Measurements from ENCODE around the gene MTHFD1.

The MTHFD1 gene

GRCh38 chr14:64417771-64418125, 29.6 kb downstream of the MTHFD1 start:
- TF ChIP-seq POLR2AphosphoS5 (IDR thresholded peaks at IDR 0.05; ENCODE audit: low read depth, low read length), result no peak
- TF ChIP-seq POU2F2 (IDR thresholded peaks at IDR 0.05; ENCODE audit: low read depth, low read length), result no peak
- no peak for TF ChIP-seq POLR2A (IDR thresholded peaks at IDR 0.05; ENCODE audit: low read depth, low read length)
- TF ChIP-seq PAX5 (IDR thresholded peaks at IDR 0.05; ENCODE audit: insufficient read depth, low read length, severe bottlenecking), result no peak
- no peak for TF ChIP-seq TAF1 (IDR thresholded peaks at IDR 0.05; ENCODE audit: low read depth, low read length)
- no peak for TF ChIP-seq SPI1 (IDR thresholded peaks at IDR 0.05; ENCODE audit: low read depth, low read length)
- DNase-seq (ENCODE audit: insufficient read length, low spot score) (no peak), FAIRE-seq (no peak)

DNA sequence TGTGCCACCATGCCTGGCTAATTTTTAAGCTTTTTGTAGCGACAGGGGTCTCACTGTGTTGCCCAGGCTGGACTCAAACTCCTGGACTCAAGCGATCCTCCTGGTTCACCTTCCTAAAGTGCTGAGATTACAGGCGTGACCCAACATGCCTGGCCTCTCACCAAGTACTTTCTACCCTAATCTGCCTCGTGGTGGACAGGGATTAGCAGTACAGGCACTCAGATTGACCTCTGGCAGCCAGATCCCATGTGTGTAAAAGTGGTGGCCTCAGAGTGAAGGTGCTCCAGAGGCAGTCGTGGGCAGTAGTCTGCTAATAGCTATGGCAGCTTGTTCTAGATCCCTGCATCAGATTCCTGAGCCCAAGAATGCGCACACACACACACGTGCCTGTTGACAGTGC, 30.9 kb downstream of the MTHFD1 start:
- FAIRE-seq (no peak), DNase-seq (ENCODE audit: insufficient read length, low spot score) (no peak)
- TF ChIP-seq PAX5 (IDR thresholded peaks at IDR 0.05; ENCODE audit: insufficient read depth, low read length, severe bottlenecking) (no peak), POLR2A (IDR thresholded peaks at IDR 0.05; ENCODE audit: low read depth, low read length) (no peak), POU2F2 (IDR thresholded peaks at IDR 0.05; ENCODE audit: low read depth, low read length) (no peak), TAF1 (IDR thresholded peaks at IDR 0.05; ENCODE audit: low read depth, low read length) (no peak)

GRCh38 chr14:64421166-64421565, 33.0 kb downstream of the MTHFD1 start:
- DNase-seq (ENCODE audit: insufficient read length, low spot score) (no peak), FAIRE-seq (no peak)
- TF ChIP-seq SPI1 (IDR thresholded peaks at IDR 0.05; ENCODE audit: low read depth, low read length) (no peak), POLR2AphosphoS5 (IDR thresholded peaks at IDR 0.05; ENCODE audit: low read depth, low read length) (no peak), POLR2A (IDR thresholded peaks at IDR 0.05; ENCODE audit: low read depth, low read length) (no peak), POU2F2 (IDR thresholded peaks at IDR 0.05; ENCODE audit: low read depth, low read length) (no peak), TAF1 (IDR thresholded peaks at IDR 0.05; ENCODE audit: low read depth, low read length) (no peak), PAX5 (IDR thresholded peaks at IDR 0.05; ENCODE audit: insufficient read depth, low read length, severe bottlenecking) (no peak)

DNA sequence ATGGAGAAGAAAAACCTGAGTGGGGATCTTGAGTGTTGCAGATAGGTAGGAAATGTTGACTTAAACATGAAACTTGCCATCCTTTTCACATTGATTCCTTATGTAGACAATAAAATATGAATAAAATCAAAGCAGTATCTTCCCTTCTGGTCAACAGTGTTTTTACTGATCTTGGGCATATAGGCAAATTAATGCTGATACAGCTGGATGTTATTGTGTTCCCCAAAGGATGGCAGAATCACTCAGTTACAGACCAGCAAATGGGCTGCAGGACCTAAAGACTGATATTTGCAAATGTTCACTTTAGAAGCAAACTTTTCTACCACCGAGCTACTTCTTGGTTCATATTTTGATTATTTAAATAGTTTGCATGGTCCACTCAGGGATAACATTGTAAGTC, 33.9 kb downstream of the MTHFD1 start:
- DNase-seq (ENCODE audit: insufficient read length, low spot score) (no peak), FAIRE-seq (no peak)
- TF ChIP-seq POLR2A (IDR thresholded peaks at IDR 0.05; ENCODE audit: low read depth, low read length) (no peak), TAF1 (IDR thresholded peaks at IDR 0.05; ENCODE audit: low read depth, low read length) (no peak), PAX5 (IDR thresholded peaks at IDR 0.05; ENCODE audit: insufficient read depth, low read length, severe bottlenecking) (no peak), POU2F2 (IDR thresholded peaks at IDR 0.05; ENCODE audit: low read depth, low read length) (no peak), POLR2AphosphoS5 (IDR thresholded peaks at IDR 0.05; ENCODE audit: low read depth, low read length) (no peak), SPI1 (IDR thresholded peaks at IDR 0.05; ENCODE audit: low read depth, low read length) (no peak)

- TF ChIP-seq TAF1 (IDR thresholded peaks at IDR 0.05; ENCODE audit: low read depth, low read length), result no peak
- TF ChIP-seq POLR2A (IDR thresholded peaks at IDR 0.05; ENCODE audit: low read depth, low read length), result no peak
- TF ChIP-seq SPI1 (IDR thresholded peaks at IDR 0.05; ENCODE audit: low read depth, low read length), result no peak
- TF ChIP-seq POLR2AphosphoS5 (IDR thresholded peaks at IDR 0.05; ENCODE audit: low read depth, low read length), result no peak
- TF ChIP-seq POU2F2 (IDR thresholded peaks at IDR 0.05; ENCODE audit: low read depth, low read length), result no peak
- TF ChIP-seq PAX5 (IDR thresholded peaks at IDR 0.05; ENCODE audit: insufficient read depth, low read length, severe bottlenecking), result no peak
- FAIRE-seq, result no peak
- DNase-seq (ENCODE audit: insufficient read length, low spot score), result no peak
These were observed 34.6 kb downstream of the MTHFD1 start for GRCh38 chr14:64422756-64423155.

DNA sequence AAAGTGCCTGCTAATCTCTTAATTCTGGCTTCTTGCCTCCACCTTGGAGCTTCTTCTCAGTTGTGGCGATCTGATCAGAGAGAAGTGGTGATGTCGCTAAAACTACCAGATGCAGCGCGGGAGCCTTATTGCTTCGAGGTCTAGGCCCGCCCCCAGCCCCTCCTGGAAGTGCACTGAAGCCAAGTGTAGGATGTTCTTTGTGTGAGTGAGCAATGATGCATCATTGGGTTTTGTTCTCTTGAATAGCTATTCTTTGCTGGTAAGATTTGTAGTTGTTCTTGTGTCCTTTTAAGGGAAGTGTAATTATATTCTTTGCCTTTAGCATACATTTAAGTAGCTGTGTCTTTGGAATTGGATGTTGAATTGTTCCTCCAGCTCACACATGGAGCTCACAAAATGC, 35.8 kb downstream of the MTHFD1 start:
- TF ChIP-seq SPI1 (IDR thresholded peaks at IDR 0.05; ENCODE audit: low read depth, low read length), result no peak
- no peak for TF ChIP-seq TAF1 (IDR thresholded peaks at IDR 0.05; ENCODE audit: low read depth, low read length)
- no peak for TF ChIP-seq POLR2AphosphoS5 (IDR thresholded peaks at IDR 0.05; ENCODE audit: low read depth, low read length)
- TF ChIP-seq PAX5 (IDR thresholded peaks at IDR 0.05; ENCODE audit: insufficient read depth, low read length, severe bottlenecking), result no peak
- no peak for TF ChIP-seq POLR2A (IDR thresholded peaks at IDR 0.05; ENCODE audit: low read depth, low read length)
- TF ChIP-seq POU2F2 (IDR thresholded peaks at IDR 0.05; ENCODE audit: low read depth, low read length), result no peak
- DNase-seq (ENCODE audit: insufficient read length, low spot score), result no peak
- FAIRE-seq, result peak; percentile 33

DNA sequence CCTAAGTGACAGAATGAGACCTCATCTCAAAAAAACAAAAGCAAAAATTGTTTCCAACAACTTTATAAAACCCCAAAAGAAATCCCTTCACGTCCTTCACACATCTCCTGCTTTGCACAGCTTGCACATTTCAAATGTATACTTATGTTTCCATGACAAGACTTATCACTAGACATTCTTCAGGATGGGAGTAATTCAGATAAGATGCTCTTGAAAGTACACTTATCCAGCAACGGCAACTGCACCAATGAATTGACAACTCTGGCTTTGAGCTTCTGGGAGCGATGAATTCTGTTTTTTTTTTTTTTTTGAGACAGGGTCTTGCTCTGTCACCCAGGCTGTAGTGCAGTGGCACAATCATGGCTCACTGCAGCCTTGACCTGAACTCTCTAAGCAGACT, 46.4 kb downstream of the MTHFD1 start:
- DNase-seq (ENCODE audit: insufficient read length, low spot score) (no peak), FAIRE-seq (no peak)
- no peak for TF ChIP-seq SPI1 (IDR thresholded peaks at IDR 0.05; ENCODE audit: low read depth, low read length)
- no peak for TF ChIP-seq POLR2A (IDR thresholded peaks at IDR 0.05; ENCODE audit: low read depth, low read length)
- no peak for TF ChIP-seq PAX5 (IDR thresholded peaks at IDR 0.05; ENCODE audit: insufficient read depth, low read length, severe bottlenecking)
- TF ChIP-seq POU2F2 (IDR thresholded peaks at IDR 0.05; ENCODE audit: low read depth, low read length), result no peak
- no peak for TF ChIP-seq TAF1 (IDR thresholded peaks at IDR 0.05; ENCODE audit: low read depth, low read length)
- TF ChIP-seq POLR2AphosphoS5 (IDR thresholded peaks at IDR 0.05; ENCODE audit: low read depth, low read length), result no peak

GRCh38 chr14:64438181-64438841, 50.2 kb downstream of the MTHFD1 start:
- DNase-seq (ENCODE audit: insufficient read length, low spot score) (no peak), FAIRE-seq (no peak)
- TF ChIP-seq TAF1 (IDR thresholded peaks at IDR 0.05; ENCODE audit: low read depth, low read length) (no peak), POU2F2 (IDR thresholded peaks at IDR 0.05; ENCODE audit: low read depth, low read length) (no peak)

GRCh38 chr14:64439141-64439540, 51.0 kb downstream of the MTHFD1 start:
- no peak for TF ChIP-seq POLR2AphosphoS5 (IDR thresholded peaks at IDR 0.05; ENCODE audit: low read depth, low read length)
- no peak for TF ChIP-seq SPI1 (IDR thresholded peaks at IDR 0.05; ENCODE audit: low read depth, low read length)
- TF ChIP-seq TAF1 (IDR thresholded peaks at IDR 0.05; ENCODE audit: low read depth, low read length), result no peak
- no peak for TF ChIP-seq PAX5 (IDR thresholded peaks at IDR 0.05; ENCODE audit: insufficient read depth, low read length, severe bottlenecking)
- TF ChIP-seq POLR2A (IDR thresholded peaks at IDR 0.05; ENCODE audit: low read depth, low read length), result no peak
- no peak for TF ChIP-seq POU2F2 (IDR thresholded peaks at IDR 0.05; ENCODE audit: low read depth, low read length)
- FAIRE-seq (no peak), DNase-seq (ENCODE audit: insufficient read length, low spot score) (no peak)

DNA sequence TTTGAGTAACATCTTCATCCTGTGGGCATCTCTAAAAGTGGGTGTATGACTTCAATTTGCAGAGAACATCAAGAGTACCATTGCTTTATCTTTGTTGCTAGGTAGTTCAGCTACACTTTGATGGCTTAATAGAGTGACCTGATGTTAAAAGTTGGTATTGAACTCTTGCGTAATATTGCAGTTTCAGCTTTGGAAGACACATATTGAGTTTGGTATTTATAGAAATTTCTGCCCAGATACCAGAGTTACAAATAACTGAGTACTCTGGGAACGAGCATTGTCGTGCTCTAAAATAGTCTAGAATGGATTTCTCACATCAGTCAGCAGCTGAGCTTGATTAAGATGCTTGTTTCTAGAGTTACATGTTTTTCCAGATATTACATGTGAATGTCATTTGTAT, 52.3 kb downstream of the MTHFD1 start:
- TF ChIP-seq POU2F2 (IDR thresholded peaks at IDR 0.05; ENCODE audit: low read depth, low read length) (no peak), PAX5 (IDR thresholded peaks at IDR 0.05; ENCODE audit: insufficient read depth, low read length, severe bottlenecking) (no peak), POLR2A (IDR thresholded peaks at IDR 0.05; ENCODE audit: low read depth, low read length) (no peak), SPI1 (IDR thresholded peaks at IDR 0.05; ENCODE audit: low read depth, low read length) (no peak), POLR2AphosphoS5 (IDR thresholded peaks at IDR 0.05; ENCODE audit: low read depth, low read length) (no peak), TAF1 (IDR thresholded peaks at IDR 0.05; ENCODE audit: low read depth, low read length) (no peak)
- no peak for DNase-seq (ENCODE audit: insufficient read length, low spot score)
- no peak for FAIRE-seq
